ENCODE results near the gene AGPS.

AGPS gene

GRCh38 chr2:177553176-177553884 lies 160.8 kb downstream of the AGPS start:
- no peak for DNase-seq

- no peak for DNase-seq
These were observed 161.8 kb downstream of the AGPS start for GRCh38 chr2:177554365-177554764.

- no peak for DNase-seq
These were observed 163.6 kb downstream of the AGPS start for GRCh38 chr2:177556153-177556552.

- DNase-seq = no peak
These were observed 165.2 kb downstream of the AGPS start for GRCh38 chr2:177557794-177558193.

GRCh38 chr2:177559638-177560037 lies 167.1 kb downstream of the AGPS start:
- no peak for DNase-seq

GRCh38 chr2:177568390-177568789 lies 175.8 kb downstream of the AGPS start:
- DNase-seq = no peak

- no peak for DNase-seq
These were observed 176.3 kb downstream of the AGPS start for GRCh38 chr2:177568893-177569292.

- no peak for DNase-seq
These were observed 179.7 kb downstream of the AGPS start for GRCh38 chr2:177572236-177572671.

GRCh38 chr2:177573120-177573519 lies 180.5 kb downstream of the AGPS start:
- no peak for DNase-seq

GRCh38 chr2:177574356-177574755 lies 181.8 kb downstream of the AGPS start:
- no peak for DNase-seq

- DNase-seq = no peak
These were observed 182.8 kb downstream of the AGPS start for GRCh38 chr2:177575358-177575757.

GRCh38 chr2:177577075-177577474 lies 184.5 kb downstream of the AGPS start:
- no peak for DNase-seq

GRCh38 chr2:177578454-177578853 lies 185.9 kb downstream of the AGPS start:
- no peak for DNase-seq

- DNase-seq = no peak
These were observed 187.0 kb downstream of the AGPS start for GRCh38 chr2:177579486-177580036.

GRCh38 chr2:177582000-177582399 lies 189.4 kb downstream of the AGPS start:
- no peak for DNase-seq

GRCh38 chr2:177584030-177584692 lies 191.6 kb downstream of the AGPS start:
- no peak for DNase-seq

GRCh38 chr2:177585234-177585863 lies 192.8 kb downstream of the AGPS start:
- no peak for DNase-seq

GRCh38 chr2:177586154-177586553 lies 193.6 kb downstream of the AGPS start:
- no peak for DNase-seq

- no peak for DNase-seq
These were observed 194.8 kb downstream of the AGPS start for GRCh38 chr2:177587371-177587770.

GRCh38 chr2:177588671-177589070 lies 196.1 kb downstream of the AGPS start:
- DNase-seq = no peak

GRCh38 chr2:177589186-177589585 lies 196.6 kb downstream of the AGPS start:
- DNase-seq = no peak

- no peak for DNase-seq
These were observed 199.8 kb downstream of the AGPS start for GRCh38 chr2:177592397-177592796.

GRCh38 chr2:177592945-177593344 lies 200.4 kb downstream of the AGPS start:
- no peak for DNase-seq

- no peak for DNase-seq
These were observed 200.8 kb downstream of the AGPS start for GRCh38 chr2:177593402-177593801.

Measured in stimulated activated CD4-positive, alpha-beta T cell treated with anti-CD3 and anti-CD28 coated beads, Interleukin-12 subunit alpha, Interleukin-12 subunit beta, amount 100 ng/mL, for 4 hours (primary cell).